Subcutaneous adipose tissue (tissue), 4 donors: ENCODE data around the gene PRMT7. TPM values are rescaled to one million over a fixed set of nuclear protein-coding genes. Genes with fewer than 3 reads are reported as not detected.

Experiments
- total RNA-seq, 4 donors: library from RNA; depleted of rRNA; stranded (reverse); fragments of >200 nt; gene quantifications; one replicate each; pipeline ENCODE4 v1.1.0, GENCODE V29; 2016
- TF ChIP-seq, protein P1 (sequence below): fragments of 450-650 bp; IDR thresholded peaks from one replicate; pipeline ENCODE4 v1.5.1; 2016; ENCODE audit warnings: low read depth, mild to moderate bottlenecking, control low read depth, antibody characterized with exemption, moderate library complexity

Gene PRMT7
- total RNA-seq, 4 donors from 2014 or later = 32.6 to 70.8 (median 55.8) TPM

DNA sequence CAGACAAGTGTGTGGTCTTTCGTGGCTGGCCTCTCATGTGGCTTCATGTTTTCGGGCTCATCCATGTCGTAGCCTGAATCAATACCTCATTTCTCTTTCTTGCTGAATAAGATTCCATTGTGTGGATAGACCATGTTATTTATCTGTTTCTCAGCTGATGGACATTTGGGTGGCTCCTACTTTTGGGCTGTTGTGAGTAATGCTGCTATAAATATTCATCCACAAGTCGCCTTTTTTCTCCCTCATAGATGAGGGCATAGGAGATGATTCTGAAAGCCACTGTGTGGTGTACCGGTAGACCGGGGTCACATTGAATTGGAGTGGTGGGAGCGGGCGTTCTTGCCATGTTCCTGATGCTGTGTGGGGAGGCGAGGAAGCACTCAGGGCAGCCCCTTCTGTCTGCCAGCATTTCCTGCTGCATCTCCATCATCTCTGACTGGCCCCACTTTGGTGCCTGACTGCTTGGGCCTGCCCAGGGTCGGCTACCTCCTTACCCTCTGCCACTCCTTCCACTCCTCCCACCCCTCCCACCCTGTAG is 40.1 kb downstream of the PRMT7 start:
- TF ChIP-seq, protein P1, sequence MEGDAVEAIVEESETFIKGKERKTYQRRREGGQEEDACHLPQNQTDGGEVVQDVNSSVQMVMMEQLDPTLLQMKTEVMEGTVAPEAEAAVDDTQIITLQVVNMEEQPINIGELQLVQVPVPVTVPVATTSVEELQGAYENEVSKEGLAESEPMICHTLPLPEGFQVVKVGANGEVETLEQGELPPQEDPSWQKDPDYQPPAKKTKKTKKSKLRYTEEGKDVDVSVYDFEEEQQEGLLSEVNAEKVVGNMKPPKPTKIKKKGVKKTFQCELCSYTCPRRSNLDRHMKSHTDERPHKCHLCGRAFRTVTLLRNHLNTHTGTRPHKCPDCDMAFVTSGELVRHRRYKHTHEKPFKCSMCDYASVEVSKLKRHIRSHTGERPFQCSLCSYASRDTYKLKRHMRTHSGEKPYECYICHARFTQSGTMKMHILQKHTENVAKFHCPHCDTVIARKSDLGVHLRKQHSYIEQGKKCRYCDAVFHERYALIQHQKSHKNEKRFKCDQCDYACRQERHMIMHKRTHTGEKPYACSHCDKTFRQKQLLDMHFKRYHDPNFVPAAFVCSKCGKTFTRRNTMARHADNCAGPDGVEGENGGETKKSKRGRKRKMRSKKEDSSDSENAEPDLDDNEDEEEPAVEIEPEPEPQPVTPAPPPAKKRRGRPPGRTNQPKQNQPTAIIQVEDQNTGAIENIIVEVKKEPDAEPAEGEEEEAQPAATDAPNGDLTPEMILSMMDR = no peak

DNA sequence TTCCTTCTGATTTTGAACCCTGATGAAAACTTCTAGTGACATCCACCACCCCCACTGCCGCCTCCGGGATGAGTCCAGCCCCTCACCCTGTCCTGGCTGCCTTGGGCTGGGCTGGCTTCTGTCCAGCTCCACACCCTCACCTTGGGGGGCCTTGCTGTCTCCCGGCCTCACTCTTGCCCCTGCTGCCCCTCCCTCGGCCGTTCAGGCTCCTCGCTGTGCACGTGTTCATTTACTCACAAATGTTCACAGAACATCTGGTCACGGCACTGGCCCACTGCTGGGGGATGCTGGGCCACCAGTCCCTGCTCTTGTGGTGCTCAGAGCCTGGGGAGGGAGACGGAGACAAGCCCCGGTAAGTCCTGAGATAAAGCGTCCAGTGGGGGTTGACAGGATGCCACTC is 40.6 kb downstream of the PRMT7 start:
- TF ChIP-seq, protein P1 = no peak

DNA sequence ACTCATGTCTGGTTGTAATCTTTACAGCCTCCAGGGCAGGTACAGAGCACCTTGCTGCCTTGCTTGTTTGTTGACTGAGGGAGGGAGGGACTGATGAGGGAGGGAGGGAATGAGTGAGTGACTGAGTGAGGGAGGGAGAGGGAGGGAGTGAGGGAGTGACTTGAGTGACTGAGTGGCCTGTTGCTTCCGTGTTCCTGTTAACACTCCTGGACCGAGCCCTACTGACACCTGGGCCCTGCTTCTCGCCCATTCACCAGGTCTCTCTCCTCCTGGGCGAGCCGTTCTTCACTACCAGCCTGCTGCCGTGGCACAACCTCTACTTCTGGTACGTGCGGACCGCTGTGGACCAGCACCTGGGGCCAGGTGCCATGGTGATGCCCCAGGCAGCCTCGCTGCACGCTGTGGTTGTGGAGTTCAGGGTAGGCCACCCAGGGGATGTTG is 41.2 kb downstream of the PRMT7 start:
- TF ChIP-seq, protein P1 = no peak

DNA sequence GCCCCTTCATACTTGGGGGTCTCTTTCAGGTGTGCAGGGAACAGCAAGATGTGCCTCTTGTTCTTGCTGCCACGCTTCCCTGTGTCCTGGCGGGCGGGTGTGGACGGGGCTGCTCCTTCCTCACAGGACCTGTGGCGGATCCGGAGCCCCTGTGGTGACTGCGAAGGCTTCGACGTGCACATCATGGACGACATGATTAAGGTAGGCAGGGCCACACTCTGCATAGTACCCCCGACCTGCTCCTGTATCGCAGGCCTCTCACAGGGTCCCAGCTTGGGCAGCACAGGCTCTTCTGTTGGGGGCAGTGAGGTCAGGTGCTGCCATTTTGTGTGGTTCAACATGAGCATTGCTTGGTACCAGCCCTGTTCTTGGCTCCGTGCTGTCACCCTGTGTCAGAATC is 42.5 kb downstream of the PRMT7 start:
- TF ChIP-seq, protein P1 = no peak

DNA sequence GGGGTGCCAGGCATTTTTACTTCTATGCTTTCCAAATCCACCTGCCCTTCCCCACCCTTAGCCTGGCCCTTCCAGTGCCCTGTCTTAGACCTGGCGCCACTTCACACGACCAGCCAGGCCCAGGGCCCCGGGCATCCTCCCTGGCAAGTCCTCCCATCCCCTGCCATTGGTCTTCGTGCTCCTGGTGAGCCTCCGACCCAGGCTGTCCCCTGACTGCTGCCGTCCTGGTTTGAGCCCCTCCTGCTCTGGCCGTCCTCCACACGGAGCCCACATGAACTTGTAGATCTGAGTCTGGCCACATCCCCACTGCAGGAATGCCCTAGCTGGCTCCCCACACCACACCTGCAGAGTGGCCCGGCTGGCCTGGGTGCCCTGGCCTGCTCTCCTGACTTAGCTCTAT is 44.0 kb downstream of the PRMT7 start:
- TF ChIP-seq, protein P1 = no peak

DNA sequence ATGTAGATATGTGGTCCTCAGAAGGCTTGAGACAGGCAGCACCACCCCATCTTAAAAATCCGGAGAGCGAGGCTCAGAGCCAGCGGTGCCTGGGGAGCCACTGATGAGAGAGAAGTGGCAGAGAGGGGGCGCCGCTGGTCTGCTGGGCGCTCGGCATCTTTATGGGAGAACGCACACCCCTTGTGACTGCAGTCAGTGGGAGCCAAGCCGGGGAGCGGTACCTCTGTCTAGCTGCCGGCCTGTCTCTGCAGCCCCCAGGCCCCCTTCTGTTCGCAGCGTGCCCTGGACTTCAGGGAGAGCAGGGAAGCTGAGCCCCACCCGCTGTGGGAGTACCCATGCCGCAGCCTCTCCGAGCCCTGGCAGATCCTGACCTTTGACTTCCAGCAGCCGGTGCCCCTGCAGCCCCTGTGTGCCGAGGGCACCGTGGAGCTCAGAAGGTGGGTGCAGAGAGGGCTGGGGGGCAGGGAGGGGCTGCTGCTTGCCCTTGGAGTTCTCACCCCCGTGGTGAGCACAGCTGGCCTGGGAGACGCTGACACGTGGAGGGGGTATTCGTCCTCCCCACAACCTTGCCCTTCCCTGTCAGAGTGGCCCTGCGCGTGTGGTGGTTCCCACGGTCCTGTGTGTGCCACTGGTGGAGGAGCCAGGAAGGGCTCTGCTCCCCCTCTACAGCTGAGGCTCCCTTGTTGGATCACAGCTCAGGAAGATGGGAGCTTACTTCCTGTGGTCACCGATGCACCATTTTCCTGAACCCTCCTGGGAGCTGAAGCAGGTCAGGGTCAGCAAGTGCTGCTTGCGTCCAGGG is 44.8 kb downstream of the PRMT7 start:
- TF ChIP-seq, protein P1 = no peak

DNA sequence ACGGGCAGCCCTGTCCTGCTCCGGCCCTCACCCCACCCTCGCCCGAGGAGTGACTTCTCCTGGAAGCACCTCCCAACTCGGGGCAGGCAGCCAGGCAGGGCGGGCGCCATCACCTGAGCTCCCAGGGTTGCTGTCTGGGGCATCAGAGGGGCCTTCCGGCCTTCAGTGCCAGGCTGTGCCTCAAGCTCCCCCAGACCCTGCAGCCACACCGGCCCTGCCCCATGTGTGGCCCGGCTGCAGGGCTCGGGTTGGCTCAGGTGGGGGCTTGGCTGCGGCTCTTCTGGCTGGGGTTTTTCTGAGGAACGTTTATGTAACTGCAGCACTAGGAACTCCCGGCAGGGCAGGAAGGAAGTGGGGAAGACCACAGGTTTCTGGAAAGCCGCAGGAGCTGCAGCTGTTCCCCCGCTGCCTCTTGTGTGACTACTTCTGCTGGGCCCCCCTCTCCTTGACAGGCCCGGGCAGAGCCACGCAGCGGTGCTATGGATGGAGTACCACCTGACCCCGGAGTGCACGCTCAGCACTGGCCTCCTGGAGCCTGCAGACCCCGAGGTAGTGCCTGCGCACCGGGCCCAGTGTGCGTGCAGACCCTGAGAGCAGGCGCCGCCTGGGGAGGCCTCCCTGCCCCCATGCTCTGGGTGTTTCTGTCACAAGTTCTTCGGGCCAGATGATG is 45.6 kb downstream of the PRMT7 start:
- TF ChIP-seq, protein P1 = no peak
